Astrocyte of the spinal cord (primary cell): ENCODE measurements around the gene IL19.

Experiments used
- DNase-seq: peaks from one replicate; pipeline ENCODE4 v3.0.0; 2011; ENCODE audit warnings: low read depth, low spot score
- H3K4me3 ChIP-seq: 2 replicates; pipeline ENCODE4 v1.5.1; 2011; ENCODE audit warnings: low read depth, mild to moderate bottlenecking, low read length, moderate library complexity
- in situ Hi-C: cut with HindIII; loops from 2 replicates; pipeline ENCODE4 v1.10.0; 2017; ENCODE audit warnings: low sequenced_read_pairs
- TF ChIP-seq, protein P1 (sequence below): IDR thresholded peaks from 2 replicates; pipeline ENCODE4 v1.5.1; 2012; ENCODE audit warnings: low read depth, mild to moderate bottlenecking, low read length, inconsistent platforms

Gene IL19

DNA sequence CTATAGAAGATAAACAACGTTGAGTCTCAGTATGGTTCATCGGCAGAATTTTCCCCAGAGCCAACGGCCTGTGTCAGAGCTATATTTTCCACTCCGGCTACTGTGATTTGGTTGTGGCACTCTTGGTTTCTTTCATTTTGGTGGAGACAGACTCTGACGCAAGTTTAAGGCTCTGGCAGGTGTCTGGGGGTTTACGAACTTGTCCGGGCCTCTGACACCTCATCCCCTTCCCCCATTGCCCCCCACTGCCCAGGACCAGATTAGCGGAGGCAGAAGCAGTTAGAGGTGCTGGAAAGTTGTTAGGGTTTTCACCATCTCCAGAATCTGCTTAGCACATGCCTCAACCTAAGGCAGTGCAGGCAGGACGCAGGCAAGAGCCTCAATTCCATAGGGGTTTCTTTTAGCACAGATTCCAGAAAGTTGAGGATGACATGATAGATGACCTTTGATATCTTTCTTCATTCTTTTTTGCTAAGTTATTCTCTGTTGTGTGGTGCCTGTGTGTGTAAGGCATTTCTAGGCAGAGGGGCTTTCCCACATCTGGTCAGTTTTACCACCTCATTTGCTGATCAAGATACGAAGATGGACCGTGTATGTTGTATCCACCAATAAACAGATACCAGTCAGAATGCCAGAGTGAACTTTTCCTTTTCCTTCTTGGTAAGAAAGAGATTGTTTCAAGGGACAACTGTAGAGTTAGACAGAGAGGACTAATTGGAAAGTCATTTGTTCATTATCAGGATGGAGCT, 20.1 kb downstream of the IL19 start:
- no peak for DNase-seq
- TF ChIP-seq, protein P1, sequence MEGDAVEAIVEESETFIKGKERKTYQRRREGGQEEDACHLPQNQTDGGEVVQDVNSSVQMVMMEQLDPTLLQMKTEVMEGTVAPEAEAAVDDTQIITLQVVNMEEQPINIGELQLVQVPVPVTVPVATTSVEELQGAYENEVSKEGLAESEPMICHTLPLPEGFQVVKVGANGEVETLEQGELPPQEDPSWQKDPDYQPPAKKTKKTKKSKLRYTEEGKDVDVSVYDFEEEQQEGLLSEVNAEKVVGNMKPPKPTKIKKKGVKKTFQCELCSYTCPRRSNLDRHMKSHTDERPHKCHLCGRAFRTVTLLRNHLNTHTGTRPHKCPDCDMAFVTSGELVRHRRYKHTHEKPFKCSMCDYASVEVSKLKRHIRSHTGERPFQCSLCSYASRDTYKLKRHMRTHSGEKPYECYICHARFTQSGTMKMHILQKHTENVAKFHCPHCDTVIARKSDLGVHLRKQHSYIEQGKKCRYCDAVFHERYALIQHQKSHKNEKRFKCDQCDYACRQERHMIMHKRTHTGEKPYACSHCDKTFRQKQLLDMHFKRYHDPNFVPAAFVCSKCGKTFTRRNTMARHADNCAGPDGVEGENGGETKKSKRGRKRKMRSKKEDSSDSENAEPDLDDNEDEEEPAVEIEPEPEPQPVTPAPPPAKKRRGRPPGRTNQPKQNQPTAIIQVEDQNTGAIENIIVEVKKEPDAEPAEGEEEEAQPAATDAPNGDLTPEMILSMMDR: no peak
- H3K4me3 ChIP-seq: no peak overlapping the region
- in situ Hi-C loops: no loop called here

DNA sequence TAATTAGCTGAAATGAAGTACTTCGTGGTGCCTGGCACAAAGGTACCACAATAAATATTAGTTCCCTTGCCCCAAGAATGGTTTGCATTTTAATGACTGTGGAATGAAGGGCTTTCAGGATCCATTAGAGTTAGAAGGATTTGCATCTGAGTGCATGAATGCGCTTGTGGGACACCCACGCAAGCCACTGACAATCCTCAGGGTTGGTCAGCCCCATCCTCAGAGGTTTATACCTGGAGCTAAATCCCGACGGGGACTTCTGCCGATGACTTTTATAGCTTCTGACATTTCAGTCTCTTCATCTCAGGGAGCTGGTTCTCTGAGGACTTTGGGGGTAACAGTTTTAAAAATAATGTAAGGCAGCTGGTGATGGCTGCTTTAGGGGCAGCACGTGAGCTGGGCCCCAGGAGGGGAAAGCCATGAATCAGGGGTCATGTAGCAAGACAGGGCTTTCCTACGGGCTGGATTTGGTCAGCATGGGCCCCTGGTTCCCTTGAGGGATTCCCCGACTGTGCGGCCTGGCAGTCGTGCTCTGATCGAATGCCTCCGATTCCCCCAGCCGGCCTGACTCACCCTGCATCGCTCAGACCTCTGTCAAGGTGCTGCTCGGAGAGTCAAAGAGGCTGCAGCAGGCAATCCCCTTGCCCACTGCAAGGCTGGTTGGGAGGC, 22.5 kb downstream of the IL19 start:
- DNase-seq: no peak
- TF ChIP-seq, protein P1: no peak
- in situ Hi-C loops: no loop called here
- H3K4me3 ChIP-seq: no peak overlapping the region

DNA sequence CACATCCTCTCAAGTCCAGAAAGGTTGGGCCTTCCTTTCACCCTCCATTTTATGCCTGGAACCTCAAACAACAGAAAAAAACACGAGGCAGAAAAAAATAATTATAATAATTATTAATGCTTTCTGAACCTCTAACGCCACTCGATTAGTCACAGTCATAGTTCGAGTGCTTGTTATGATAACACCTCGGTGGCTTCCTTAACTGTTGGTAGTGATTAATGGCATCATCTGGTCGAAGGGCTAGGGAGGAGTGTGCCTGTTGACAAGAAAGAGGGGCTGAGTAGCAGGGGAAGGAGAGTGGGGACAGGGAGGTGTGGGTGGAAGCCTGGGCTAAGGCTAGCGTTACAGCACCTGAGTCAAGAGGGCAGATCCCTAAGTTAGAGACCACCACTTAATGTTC, 23.0 kb downstream of the IL19 start:
- no peak overlapping the region for H3K4me3 ChIP-seq
- DNase-seq: no peak
- in situ Hi-C loops: no loop called here
- TF ChIP-seq, protein P1: no peak

DNA sequence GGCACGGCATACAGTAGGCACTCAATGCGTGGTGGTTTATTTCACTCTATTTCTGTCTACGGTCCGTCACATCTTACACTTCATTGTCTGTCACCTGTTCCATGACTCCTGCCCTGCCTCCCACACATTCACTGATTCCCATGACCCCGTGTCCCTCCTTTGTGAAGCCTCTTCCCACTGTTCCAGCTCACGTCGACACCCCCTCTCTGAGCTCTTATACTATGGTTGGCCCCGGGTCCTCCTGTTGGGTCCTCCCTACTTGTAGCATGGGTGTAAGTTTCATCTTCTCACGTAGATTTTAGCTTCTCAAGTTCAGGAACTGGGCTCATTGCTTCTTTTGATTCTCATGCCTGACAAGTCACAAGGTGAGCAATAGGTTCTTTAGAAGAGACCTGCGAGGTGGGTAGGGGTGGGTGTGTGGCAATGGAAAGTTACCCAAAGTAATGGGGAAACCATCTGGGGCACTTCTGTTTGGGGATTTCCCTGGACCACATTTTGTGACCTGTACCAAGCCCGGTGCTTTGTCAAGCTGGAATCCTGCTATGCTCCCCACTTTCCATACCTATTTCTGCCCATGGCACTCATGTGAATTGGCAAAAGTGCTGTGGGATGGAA, 23.8 kb downstream of the IL19 start:
- DNase-seq: no peak
- H3K4me3 ChIP-seq: no peak overlapping the region
- TF ChIP-seq, protein P1: no peak
- in situ Hi-C loops: no loop called here

DNA sequence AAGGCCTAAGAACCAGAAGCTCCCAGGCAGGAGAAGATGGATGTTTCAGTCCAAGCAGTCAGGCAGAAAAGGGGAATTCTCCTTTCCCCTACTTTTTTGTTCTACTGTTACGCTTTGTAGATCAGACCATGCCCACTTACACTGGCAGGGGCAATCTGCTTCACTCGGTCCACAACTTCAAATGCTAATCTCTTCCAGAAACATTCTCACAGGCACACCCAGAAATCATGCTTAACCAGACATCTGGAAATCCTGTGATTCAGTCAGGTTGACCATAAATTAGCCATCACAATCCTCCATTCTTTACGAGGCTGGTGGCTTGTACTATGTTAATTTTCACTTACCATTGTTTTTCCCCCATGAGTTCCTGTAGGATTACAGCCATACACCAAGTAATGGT, 25.5 kb downstream of the IL19 start:
- H3K4me3 ChIP-seq: no peak overlapping the region
- TF ChIP-seq, protein P1: no peak
- in situ Hi-C loops: no loop called here
- no peak for DNase-seq

DNA sequence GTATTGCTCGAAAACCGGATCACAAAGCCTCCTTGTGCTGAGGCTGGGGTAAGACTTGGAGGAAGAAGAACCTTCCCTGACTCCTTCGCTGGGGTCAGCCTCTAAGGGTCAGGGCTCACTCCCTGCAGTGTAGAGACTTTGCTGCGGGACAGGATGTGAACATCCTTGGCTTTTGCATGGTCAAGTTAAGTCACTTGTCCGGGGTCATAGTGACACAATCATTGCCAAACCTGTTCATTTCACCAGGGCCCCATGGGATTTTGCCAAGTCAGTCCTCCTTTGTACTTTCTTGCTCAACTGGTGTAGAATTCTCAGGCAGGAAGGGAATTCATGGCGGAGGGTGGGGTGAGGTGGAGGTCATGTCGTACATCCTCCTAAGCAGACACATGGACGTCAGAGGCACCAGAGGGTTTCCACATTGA, 26.4 kb downstream of the IL19 start:
- no peak for DNase-seq
- in situ Hi-C loops: no loop called here
- TF ChIP-seq, protein P1: no peak
- no peak overlapping the region for H3K4me3 ChIP-seq
